Activated naive CD4-positive, alpha-beta T cell treated with anti-CD3 and anti-CD28 coated beads, Interleukin-2, amount 50 U/mL, for 16 hours (primary cell): ENCODE data around the gene ZMPSTE24.

Experiments used
- DNase-seq: peaks from one replicate; pipeline ENCODE4 v3.0.0-alpha.2; 2020

ZMPSTE24 gene

DNA sequence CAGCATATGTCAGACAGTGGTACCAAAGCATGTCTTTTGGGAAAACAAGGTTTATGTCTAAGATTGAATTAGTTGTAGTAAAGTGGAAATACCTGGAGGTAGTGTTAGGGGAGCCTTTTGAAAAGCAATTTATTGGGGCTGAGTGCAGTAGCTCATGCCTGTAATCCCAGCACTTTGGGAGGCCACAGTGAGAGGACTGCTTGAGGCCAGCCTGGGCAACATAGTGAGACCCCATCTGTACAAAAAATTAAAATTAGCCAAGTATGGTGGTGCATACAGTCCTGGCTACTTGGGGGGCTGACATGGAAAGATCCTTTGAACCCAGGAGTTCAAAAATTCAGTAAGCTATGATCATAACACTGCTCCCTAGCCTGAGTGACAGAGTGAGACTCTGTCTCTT lies 7.3 kb downstream of the ZMPSTE24 start:
- no peak for DNase-seq

- DNase-seq, result no peak
Observed at GRCh38 chr1:40265919-40266318, 7.9 kb downstream of the ZMPSTE24 start.

DNA sequence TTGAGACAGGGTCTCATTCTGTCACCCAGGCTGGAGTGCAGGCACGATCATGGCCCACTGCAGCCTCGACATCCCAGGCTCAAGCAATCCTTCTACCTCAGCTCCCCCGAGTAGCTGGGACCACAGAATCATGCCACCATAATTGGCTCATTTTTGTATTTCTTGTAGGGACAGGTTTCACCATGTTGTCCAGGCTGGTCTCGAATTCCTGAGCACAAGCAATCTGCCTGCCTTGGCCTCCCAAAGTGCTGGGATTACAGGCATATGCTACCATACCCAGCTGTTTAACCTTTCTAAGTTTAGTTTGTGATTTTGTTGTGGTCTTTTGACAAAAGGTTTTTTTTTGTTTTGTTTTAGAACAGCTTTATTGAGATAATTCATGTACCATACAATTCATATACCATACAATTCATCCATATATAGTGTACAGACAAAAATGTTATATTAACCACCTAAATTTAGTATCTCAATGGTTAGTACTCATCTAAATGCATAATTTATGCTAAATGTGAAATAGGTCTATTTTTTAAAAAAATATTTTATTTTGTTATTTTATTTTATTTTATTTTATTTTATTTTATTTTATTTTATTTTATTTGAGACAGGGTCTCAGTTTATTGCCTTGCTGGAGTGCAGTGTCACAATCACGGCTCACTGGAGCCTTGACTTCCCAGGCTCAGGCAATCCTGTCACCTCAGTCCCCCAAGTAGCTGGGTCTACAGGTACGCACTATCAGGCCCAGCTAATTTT lies 8.9 kb downstream of the ZMPSTE24 start:
- DNase-seq, result no peak

DNA sequence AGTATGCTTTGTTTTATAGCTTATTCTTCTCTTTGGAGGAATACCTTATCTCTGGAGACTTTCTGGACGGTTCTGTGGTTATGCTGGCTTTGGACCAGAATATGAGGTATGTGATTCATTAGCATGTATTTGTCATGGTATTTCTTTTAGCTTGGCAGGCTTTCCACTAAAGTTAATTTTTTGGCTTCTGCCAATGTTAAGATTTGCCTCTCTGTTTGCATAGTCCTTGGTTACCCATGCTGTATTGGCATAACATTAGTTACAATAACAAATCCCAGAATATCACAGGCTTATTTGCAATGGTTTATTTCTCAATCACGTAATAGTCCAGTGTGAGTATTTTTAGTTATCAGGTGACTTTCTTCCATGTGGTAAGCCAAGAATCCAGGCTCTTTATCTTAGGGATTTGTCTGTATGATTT lies 9.7 kb downstream of the ZMPSTE24 start:
- DNase-seq, result no peak

- no peak for DNase-seq
Observed at GRCh38 chr1:40268211-40268610, 10.2 kb downstream of the ZMPSTE24 start.

DNA sequence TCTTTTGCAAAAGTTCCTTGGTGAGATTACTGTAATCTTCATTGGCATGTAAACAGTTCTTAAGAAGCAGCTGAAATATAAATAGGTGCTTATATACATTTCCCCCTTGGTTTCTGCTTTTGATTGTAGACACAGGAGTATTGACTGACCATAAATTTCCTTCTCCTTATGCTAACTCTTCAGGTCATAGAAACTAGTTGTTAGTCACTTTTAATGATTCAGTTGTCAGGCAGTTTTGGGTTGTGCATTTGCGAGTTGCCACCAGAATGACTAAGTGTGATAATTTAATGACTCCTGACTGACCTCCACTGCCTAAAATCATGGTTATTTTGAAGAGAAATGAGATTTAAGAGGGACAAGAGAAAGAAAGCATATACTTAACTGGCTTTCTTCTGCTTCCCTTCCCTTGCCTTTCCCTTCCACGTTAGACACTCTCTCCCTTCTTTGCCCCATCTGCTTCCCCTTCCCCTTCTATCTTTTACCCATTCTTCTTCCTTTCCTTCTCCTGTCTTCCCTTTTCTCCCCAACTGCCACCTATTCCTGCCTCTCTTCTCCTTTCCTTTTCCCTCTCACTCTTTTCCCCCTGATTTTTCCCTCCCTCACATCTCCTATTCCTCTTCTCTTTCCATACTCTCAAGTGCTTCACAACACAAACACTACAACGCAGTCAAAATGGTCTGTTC lies 12.3 kb downstream of the ZMPSTE24 start:
- no peak for DNase-seq

DNA sequence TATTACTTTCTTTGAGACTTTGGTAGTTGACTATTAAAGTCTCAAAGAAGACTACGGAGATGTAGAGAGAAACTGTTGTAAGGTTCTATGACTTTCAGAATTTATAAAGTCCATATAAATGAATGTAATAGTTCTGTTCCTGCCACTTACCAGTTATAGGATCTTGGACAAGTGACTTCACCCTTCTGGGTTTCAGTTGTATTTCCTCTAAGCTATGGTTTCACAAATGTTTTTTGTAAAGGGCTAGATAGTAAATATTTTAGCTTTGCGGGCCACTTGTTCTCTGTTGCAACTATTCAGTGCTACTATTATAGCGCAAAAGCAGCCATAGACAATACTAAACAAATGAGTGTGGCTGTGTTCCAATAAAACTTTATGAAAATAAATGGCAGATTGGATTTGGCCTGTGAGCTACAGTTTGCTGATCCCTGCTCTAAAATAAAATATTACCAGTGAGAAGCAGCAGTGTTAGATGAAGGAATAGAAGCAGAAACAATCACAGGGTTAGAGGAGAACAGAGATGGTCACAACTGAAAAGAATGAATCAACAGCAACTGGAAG lies 14.7 kb downstream of the ZMPSTE24 start:
- no peak for DNase-seq

- no peak for DNase-seq
Observed at GRCh38 chr1:40273547-40274166, 15.6 kb downstream of the ZMPSTE24 start.

DNA sequence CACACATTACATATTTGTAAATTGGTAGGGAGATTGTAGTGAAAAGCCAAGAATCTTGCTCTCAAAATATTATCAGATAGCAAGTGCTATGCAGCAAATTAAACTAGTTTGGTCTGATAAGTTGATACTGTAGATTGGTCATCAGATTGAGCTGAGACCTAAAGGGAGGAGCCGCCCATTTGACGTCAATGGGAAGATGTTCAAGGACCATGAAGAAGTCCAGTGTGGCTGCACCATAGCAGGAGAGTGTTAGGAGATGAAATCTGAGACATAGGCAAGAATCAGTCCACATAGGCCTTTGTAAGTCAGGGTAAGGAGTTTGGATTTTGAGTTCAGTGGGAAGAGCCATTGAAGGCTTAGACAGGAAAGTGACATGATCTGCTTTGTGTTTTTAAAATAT lies 16.3 kb downstream of the ZMPSTE24 start:
- DNase-seq, result no peak

- no peak for DNase-seq
Observed at GRCh38 chr1:40276122-40276521, 18.1 kb downstream of the ZMPSTE24 start.

DNA sequence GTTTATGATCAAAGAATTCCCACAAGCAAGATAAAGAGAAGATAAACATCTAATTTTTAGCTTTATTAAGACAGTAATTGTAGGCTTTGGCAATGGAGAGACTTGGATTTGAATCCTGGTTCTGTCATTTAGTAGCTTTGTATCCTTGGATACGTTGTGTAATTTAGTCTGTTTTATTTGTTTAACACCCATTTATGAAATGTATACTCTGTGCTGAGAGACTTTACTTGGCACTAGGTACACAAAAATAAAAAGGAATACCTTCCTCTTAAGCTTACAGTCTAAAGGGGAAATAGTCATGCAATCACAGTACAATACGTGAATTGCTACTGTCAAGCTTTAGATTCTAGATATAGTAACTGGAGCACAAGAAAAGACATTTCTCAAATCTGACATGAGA lies 23.8 kb downstream of the ZMPSTE24 start:
- DNase-seq, result no peak

GRCh38 chr1:40291293-40291692 lies 33.3 kb downstream of the ZMPSTE24 start:
- no peak for DNase-seq

DNA sequence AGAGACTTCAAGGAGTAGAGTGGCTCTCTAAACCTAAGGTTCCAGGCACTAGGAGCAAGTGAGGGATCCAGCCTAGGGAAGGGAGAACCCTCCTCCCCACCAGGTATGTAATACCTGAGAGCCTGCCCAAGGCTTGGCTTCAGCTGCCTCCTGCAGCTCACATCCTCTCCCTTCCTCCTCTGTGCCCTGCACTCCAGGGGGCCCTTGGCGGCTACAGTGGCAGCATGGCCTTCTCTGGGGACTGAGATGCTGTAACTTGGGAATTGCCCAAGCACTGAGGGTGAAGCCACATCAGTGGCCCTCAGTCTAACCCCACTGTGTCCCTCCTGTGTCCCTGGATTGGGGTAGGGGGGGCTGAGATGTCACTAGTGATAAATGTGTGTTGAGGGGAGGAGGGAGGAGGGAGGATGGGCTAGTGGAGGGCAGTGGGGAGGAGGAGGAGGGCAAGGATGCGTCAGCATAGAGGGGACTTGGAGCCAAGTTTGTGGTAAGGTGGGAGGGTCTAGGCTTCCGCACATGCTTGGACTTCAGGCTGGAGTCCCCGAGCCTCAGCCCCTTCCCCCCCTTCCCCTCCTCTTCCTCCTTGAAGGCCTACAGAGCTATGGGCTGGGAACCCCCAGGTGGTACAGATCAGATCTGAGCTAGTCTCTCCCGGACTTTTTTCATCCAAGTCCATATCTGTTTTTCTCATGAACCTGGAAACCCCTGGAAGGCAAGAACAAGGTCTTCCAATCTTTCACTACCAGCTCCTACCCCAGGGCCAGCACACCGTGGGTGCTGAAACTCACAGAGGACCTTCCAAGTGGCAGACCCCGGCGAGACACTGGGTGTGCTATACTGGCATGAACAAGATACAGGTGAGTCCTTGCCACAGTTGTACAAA lies 41.6 kb downstream of the ZMPSTE24 start:
- DNase-seq, result no peak

- no peak for DNase-seq
Observed at GRCh38 chr1:40300249-40300567, 42.2 kb downstream of the ZMPSTE24 start.

- DNase-seq, result no peak
Observed at GRCh38 chr1:40300651-40301050, 42.6 kb downstream of the ZMPSTE24 start.

GRCh38 chr1:40301066-40301465 lies 43.0 kb downstream of the ZMPSTE24 start:
- no peak for DNase-seq

- DNase-seq, result no peak
Observed at GRCh38 chr1:40301541-40302299, 43.7 kb downstream of the ZMPSTE24 start.

- no peak for DNase-seq
Observed at GRCh38 chr1:40302475-40302874, 44.4 kb downstream of the ZMPSTE24 start.

GRCh38 chr1:40303051-40303771 lies 45.2 kb downstream of the ZMPSTE24 start:
- DNase-seq, result no peak

GRCh38 chr1:40303790-40304189 lies 45.8 kb downstream of the ZMPSTE24 start:
- no peak for DNase-seq

- DNase-seq, result no peak
Observed at GRCh38 chr1:40305451-40305850, 47.4 kb downstream of the ZMPSTE24 start.
